Ammon's horn (tissue), 1 donor: Measurements from ENCODE around the gene AMY1B.
"Not testable (repeated sequence)": the region's sequence is repeated elsewhere in the genome, so short reads cannot be mapped to it uniquely, and the experiment has no call there.

ENCODE experiments used
- DNase-seq: peaks from one replicate; pipeline ENCODE4 v3.0.0-alpha.2; 2016; ENCODE audit warnings: low spot score

AMY1B gene

GRCh38 chr1:103696110-103696509, at the start of gene AMY1B:
Gene AMY1B, minus strand, starts transcription at chr1:103696210. Its CDS starts 571 bp downstream, at chr1:103695639.
- not testable (repeated sequence) for DNase-seq

GRCh38 chr1:103745040-103745439, 49.0 kb upstream of the AMY1B start:
- not testable (repeated sequence) for DNase-seq

- not testable (repeated sequence) for DNase-seq
Observed at GRCh38 chr1:103744449-103744848, 48.4 kb upstream of the AMY1B start.

- not testable (repeated sequence) for DNase-seq
Observed at GRCh38 chr1:103738031-103738430, 42.0 kb upstream of the AMY1B start.

GRCh38 chr1:103735334-103735733, 39.3 kb upstream of the AMY1B start:
- not testable (repeated sequence) for DNase-seq

GRCh38 chr1:103721473-103721872, 25.5 kb upstream of the AMY1B start:
- DNase-seq: not testable (repeated sequence)

- DNase-seq: not testable (repeated sequence)
Observed at GRCh38 chr1:103717404-103717803, 21.4 kb upstream of the AMY1B start.

GRCh38 chr1:103710381-103710780, 14.4 kb upstream of the AMY1B start:
- not testable (repeated sequence) for DNase-seq

GRCh38 chr1:103707670-103708069, 11.7 kb upstream of the AMY1B start:
- DNase-seq: not testable (repeated sequence)

GRCh38 chr1:103701256-103701655, 5.2 kb upstream of the AMY1B start:
- not testable (repeated sequence) for DNase-seq

- not testable (repeated sequence) for DNase-seq
Observed at GRCh38 chr1:103700669-103701068, 4.7 kb upstream of the AMY1B start.

GRCh38 chr1:103697430-103697829, 1.4 kb upstream of the AMY1B start:
- not testable (repeated sequence) for DNase-seq

- DNase-seq: not testable (repeated sequence)
Observed at GRCh38 chr1:103676335-103676734, 19.7 kb downstream of the AMY1B start.

- DNase-seq: not testable (repeated sequence)
Observed at GRCh38 chr1:103655460-103655859, 40.5 kb downstream of the AMY1B start, which contains the start of gene AMY1A. Gene AMY1A, plus strand, starts transcription at chr1:103655760. Its CDS starts 571 bp downstream, at chr1:103656331.

- DNase-seq: not testable (repeated sequence)
Observed at GRCh38 chr1:103654133-103654532, 41.9 kb downstream of the AMY1B start.

GRCh38 chr1:103650889-103651288, 45.1 kb downstream of the AMY1B start:
- not testable (repeated sequence) for DNase-seq

- DNase-seq: not testable (repeated sequence)
Observed at GRCh38 chr1:103650305-103650704, 45.7 kb downstream of the AMY1B start.

GRCh38 chr1:103643908-103644307, 52.1 kb downstream of the AMY1B start:
- DNase-seq: not testable (repeated sequence)

GRCh38 chr1:103641194-103641593, 54.8 kb downstream of the AMY1B start:
- not testable (repeated sequence) for DNase-seq
